HEK293 (cell line): ENCODE measurements around the gene METTL2A.
"Not testable (repeated sequence)": the region's sequence is repeated elsewhere in the genome, so short reads cannot be mapped to it uniquely, and the experiment has no call there.

Source experiments
- CTCF ChIA-PET: fragments of 350-600 bp; formaldehyde crosslinking; extraction: SDS; loops from one replicate; lab custom pipeline; 2021; ENCODE audit warnings: antibody characterized with exemption; lab: Yijun Ruan, JAX
- POLR2A ChIA-PET: fragments of 300-600 bp; formaldehyde crosslinking; extraction: SDS; loops from one replicate; lab custom pipeline; 2020; ENCODE audit warnings: antibody characterized with exemption, inconsistent platforms; lab: Yijun Ruan, JAX
- H3K27ac ChIP-seq: fragments of 200-500 bp; sonication (Bioruptor generic); 2 replicates; pipeline ENCODE4 v1.5.1; 2014; ENCODE audit warnings: low read depth, low read length, control low read depth, inconsistent platforms; ENCODE audit errors: extremely low read depth
- H3K36me3 ChIP-seq, 2 experiments: fragments of 200-500 bp in 1 of 2; sonication (Bioruptor generic) in 1 of 2; 1 replicate in 1 of 2; 2 replicates in 1 of 2; pipeline ENCODE4 v1.5.1; 2014 to 2017; ENCODE audit warnings: inconsistent platforms in 2 of 2, low read length in 2 of 2; ENCODE audit not compliant: control insufficient read depth in 2 of 2, insufficient read depth in 1 of 2
- H3K4me1 ChIP-seq: fragments of 200-500 bp; sonication (Bioruptor generic); 2 replicates; pipeline ENCODE4 v1.5.1; 2014; ENCODE audit warnings: mild to moderate bottlenecking, low read length, inconsistent platforms; ENCODE audit not compliant: control insufficient read depth, insufficient read depth
- H3K4me3 ChIP-seq: 2 replicates; pipeline ENCODE4 v1.5.1; 2011; ENCODE audit warnings: low read depth, mild to moderate bottlenecking, control low read depth, low read length, moderate library complexity
- H3K9me3 ChIP-seq: fragments of 200-500 bp; sonication (Bioruptor generic); 2 replicates; pipeline ENCODE4 v1.5.1; 2014; ENCODE audit warnings: low read depth, low read length, inconsistent platforms; ENCODE audit not compliant: control insufficient read depth, insufficient read depth
- BCL11A ChIP-seq: fragments of 450-650 bp; formaldehyde crosslinking; IDR thresholded peaks from 2 replicates; pipeline ENCODE4 v1.5.1; 2016; ENCODE audit warnings: low read depth, missing biosample characterization, missing genetic modification characterization
- IKZF3 ChIP-seq: fragments of 450-650 bp; IDR thresholded peaks from 2 replicates; pipeline ENCODE4 v1.5.0; 2018; ENCODE audit warnings: missing biosample characterization, mild to moderate bottlenecking, missing genetic modification characterization, moderate library complexity
- MZF1 ChIP-seq: fragments of 450-650 bp; formaldehyde crosslinking; IDR thresholded peaks from 2 replicates; pipeline ENCODE4 v1.5.1; 2017; ENCODE audit warnings: missing biosample characterization, missing genetic modification characterization, borderline replicate concordance
- SP7 ChIP-seq: fragments of 450-650 bp; formaldehyde crosslinking; IDR thresholded peaks from 2 replicates; pipeline ENCODE4 v1.5.1; 2016; ENCODE audit warnings: missing biosample characterization, missing genetic modification characterization
- ZBTB17 ChIP-seq: fragments of 450-650 bp; formaldehyde crosslinking; IDR thresholded peaks from 2 replicates; pipeline ENCODE4 v1.5.1; 2016; ENCODE audit warnings: missing biosample characterization, missing genetic modification characterization
- ZNF16 ChIP-seq: fragments of 450-650 bp; formaldehyde crosslinking; IDR thresholded peaks from 2 replicates; pipeline ENCODE4 v1.5.1; 2016; ENCODE audit warnings: low read depth, missing biosample characterization, missing genetic modification characterization
- ZNF362 ChIP-seq: fragments of 450-650 bp; formaldehyde crosslinking; IDR thresholded peaks from 2 replicates; pipeline ENCODE4 v1.5.1; 2016; ENCODE audit warnings: missing biosample characterization, missing genetic modification characterization
- ZNF366 ChIP-seq: fragments of 450-650 bp; formaldehyde crosslinking; conservative IDR thresholded peaks from 2 replicates; pipeline ENCODE4 v1.5.1; 2016; ENCODE audit warnings: missing biosample characterization, missing genetic modification characterization
- ZNF510 ChIP-seq: fragments of 450-650 bp; formaldehyde crosslinking; IDR thresholded peaks from 2 replicates; pipeline ENCODE4 v1.5.1; 2018; ENCODE audit warnings: mild to moderate bottlenecking, missing genetic modification characterization, missing biosample characterization; ENCODE audit not compliant: insufficient replicate concordance
- ZNF600 ChIP-seq: fragments of 450-650 bp; formaldehyde crosslinking; IDR thresholded peaks from 2 replicates; pipeline ENCODE4 v1.5.1; 2016; ENCODE audit warnings: missing biosample characterization, missing genetic modification characterization
- ZNF629 ChIP-seq: fragments of 450-650 bp; formaldehyde crosslinking; IDR thresholded peaks from 2 replicates; pipeline ENCODE4 v1.5.1; 2017; ENCODE audit warnings: missing biosample characterization, missing genetic modification characterization
- ZNF660 ChIP-seq: fragments of 450-650 bp; IDR thresholded peaks from 2 replicates; pipeline ENCODE4 v1.5.1; 2018; ENCODE audit warnings: missing biosample characterization, mild to moderate bottlenecking, missing genetic modification characterization

The METTL2A gene

GRCh38 chr17:62470666-62471379 lies 47.1 kb downstream of the METTL2A start (continued):
- TF ChIP-seq ZNF16 (tag by site-specific recombination) (peak; percentile 57; the same call in 1 of the 2 replicates), ZNF510 (peak; percentile 11), MZF1 (peak; percentile 94), BCL11A (tag by site-specific recombination) (peak; percentile 89), IKZF3 (tag by site-specific recombination) (peak; percentile 88)
- TF ChIP-seq, all 188 proteins: peak for 53; not testable (repeated sequence) for 135

- CTCF ChIA-PET, H3K36me3 ChIP-seq, H3K9me3 ChIP-seq, H3K4me3 ChIP-seq, H3K4me1 ChIP-seq, H3K27ac ChIP-seq: not testable (repeated sequence)
- POLR2A ChIA-PET, result interaction anchor here (0.6 kb wide), 1 partner anchor 409 kb away, joined by 3 read pairs; no protein-coding TSS in a partner anchor
These were observed 47.7 kb downstream of the METTL2A start for GRCh38 chr17:62471380-62471880.

- H3K9me3 ChIP-seq, H3K4me3 ChIP-seq, POLR2A ChIA-PET, H3K4me1 ChIP-seq, H3K27ac ChIP-seq, H3K36me3 ChIP-seq: not testable (repeated sequence)
- peak; percentile 37; the same call in 1 of the 2 replicates for TF ChIP-seq ZNF366 (tag by site-specific recombination)
- TF ChIP-seq ZNF629 (tag by site-specific recombination), result 0 out of 2 replicates have a peak, but pooled peaks have one; percentile 28
- TF ChIP-seq ZNF362 (tag by site-specific recombination), result peak; percentile 55; the same call in 1 of the 2 replicates
- TF ChIP-seq SP7 (tag by site-specific recombination), result 0 out of 2 replicates have a peak, but pooled peaks have one; percentile 27
- TF ChIP-seq ZNF660 (tag by site-specific recombination), result 0 out of 2 replicates have a peak, but pooled peaks have one; percentile 45
- peak; percentile 35; the same call in 1 of the 2 replicates for TF ChIP-seq ZNF600 (tag by site-specific recombination)
- 0 out of 2 replicates have a peak, but pooled peaks have one; percentile 67 for TF ChIP-seq ZBTB17 (tag by site-specific recombination)
- CTCF ChIA-PET, result interaction anchor here (0.8 to 0.9 kb wide), 2 partner anchors 50 to 51 kb away, joined by 3 to 4 read pairs; partner anchors contain the start of gene METTL2A
These were observed 49.6 kb downstream of the METTL2A start for GRCh38 chr17:62473030-62473982.

GRCh38 chr17:62477111-62477510 lies 53.4 kb downstream of the METTL2A start:
- H3K4me3 ChIP-seq, CTCF ChIA-PET, H3K27ac ChIP-seq, H3K4me1 ChIP-seq, H3K9me3 ChIP-seq: not testable (repeated sequence)
- POLR2A ChIA-PET, result interaction anchor here (0.6 kb wide), 1 partner anchor 10 kb away, joined by 4 read pairs; no protein-coding TSS in a partner anchor
- peaks cover 4 to 13% of the 10 kb centered on the region in 2 experiments; a peak in 2 of 3 replicates for H3K36me3 ChIP-seq
